Fibroblast of skin of left quadriceps (primary cell): ENCODE results near the gene TBL3.

Experiments
- DNase-seq, 2 experiments: peaks; one replicate each; pipeline ENCODE4 v3.0.0-alpha.2; 2013; ENCODE audit warnings: low read depth in 2 of 2

The TBL3 gene

GRCh38 chr16:1964506-1965395, 7.1 kb upstream of the TBL3 start, which contains the start of gene RPS2:
TSS of gene RPS2 (minus strand) at chr16:1964826. CDS start at chr16:1964625, 201 bp downstream.
- DNase-seq = peak; percentile 97

DNA sequence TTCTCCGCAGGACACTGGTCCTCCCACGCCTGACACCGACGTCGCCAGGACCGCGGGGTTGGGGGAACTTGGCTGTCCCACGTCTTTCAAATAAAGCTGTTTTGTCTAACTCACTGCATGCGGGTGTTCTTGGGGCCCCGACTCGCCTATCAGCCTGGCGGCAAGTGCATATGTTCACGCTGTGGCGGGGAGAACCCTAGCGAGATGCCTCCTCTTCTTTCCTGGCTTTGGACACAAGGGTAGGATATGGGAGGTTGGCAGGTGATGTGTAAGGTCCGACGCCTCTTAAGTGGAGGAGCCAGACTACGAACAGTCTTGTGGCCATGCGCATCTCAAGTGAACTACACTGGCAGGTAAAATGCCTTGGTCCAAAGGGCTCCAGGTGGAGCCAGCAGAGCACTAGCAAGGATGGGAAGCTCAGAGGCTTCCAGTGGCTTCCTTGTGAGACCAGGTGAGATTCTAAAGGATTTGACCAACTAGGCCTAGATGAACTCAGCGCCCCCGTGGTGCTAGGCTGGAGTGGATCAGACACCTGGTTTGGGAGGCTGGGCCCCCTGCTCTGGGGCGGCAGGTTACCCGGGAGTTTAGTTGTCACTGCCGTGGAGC, 6.4 kb upstream of the TBL3 start:
- DNase-seq = no peak

DNA sequence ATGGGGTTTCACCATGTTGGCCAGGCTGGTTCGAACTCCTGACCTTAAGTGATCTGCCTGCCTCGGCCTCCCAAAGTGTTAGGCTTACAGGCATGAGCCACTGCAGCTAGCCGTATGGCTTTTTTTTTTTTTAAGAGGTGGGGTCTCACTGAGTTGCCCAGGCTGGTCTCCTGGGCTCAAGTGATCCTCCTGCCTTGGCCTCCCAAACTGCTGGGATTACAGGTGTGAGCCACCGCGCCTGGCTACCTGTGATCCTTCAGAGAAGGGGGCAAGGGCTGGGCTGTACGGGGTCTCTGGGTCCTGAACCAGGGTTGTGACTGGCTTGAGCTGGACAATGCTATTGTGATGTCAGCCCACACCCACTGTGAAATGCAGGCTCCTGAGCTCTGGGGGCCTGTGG, 5.4 kb upstream of the TBL3 start, which contains the start of gene RNF151:
Gene RNF151, plus strand, starts transcription at position 397 of the 400 bp plus-strand sequence. CDS start 26 bp downstream, outside the sequence.
- DNase-seq = no peak

- DNase-seq = no peak
These were observed 3.5 kb upstream of the TBL3 start for GRCh38 chr16:1968146-1968953.

GRCh38 chr16:1972490-1972877, 631 bp downstream of the TBL3 start:
- no peak for DNase-seq

GRCh38 chr16:1973461-1974156, 1.8 kb downstream of the TBL3 start:
- no peak for DNase-seq

- DNase-seq = no peak
These were observed 2.6 kb downstream of the TBL3 start for GRCh38 chr16:1974157-1975070.

DNA sequence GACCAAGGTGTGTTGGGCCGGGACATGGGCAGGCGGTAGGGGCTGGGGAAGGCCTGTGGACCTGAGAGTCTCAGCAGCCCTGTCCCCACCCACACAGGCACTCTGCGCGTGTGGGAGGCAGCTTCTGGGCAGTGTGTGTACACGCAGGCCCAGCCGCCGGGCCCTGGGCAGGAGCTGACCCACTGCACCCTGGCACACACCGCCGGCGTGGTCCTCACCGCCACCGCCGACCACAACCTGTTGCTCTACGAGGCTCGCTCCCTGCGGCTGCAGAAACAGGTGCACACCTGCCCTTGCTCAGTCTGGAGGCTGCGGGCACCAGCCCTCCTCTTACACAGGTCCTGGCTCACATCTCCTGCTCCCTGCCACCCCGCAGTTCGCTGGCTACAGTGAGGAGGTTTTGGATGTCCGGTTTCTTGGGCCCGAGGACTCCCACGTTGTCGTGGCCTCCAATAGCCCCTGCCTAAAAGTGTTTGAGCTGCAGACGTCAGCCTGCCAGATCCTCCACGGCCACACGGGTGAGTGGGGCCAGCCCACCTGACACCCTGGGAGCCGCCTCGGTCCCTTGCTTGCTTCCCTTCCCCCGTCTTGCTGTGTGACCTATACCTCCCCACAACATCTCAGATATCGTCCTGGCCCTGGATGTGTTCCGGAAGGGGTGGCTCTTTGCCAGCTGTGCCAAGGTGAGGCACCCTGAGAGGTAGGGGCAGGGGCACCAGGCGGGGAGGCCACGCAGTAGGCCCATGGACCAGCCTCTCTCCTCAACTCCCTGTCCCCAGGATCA, 3.8 kb downstream of the TBL3 start:
- DNase-seq = no peak

DNA sequence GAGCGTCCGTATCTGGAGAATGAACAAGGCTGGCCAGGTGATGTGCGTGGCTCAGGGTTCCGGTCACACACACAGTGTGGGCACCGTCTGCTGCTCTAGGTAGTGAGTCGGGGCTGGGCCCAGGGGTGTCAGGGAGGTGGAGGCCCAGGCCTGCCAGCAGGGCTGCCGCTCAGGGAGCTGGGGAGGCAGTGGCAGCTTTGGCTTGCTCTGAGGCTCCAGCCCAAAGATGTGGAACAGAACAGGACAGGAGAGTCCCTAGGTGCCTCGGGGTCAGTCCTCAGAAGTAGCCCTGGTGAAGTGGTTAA, 4.3 kb downstream of the TBL3 start:
- no peak for DNase-seq

DNA sequence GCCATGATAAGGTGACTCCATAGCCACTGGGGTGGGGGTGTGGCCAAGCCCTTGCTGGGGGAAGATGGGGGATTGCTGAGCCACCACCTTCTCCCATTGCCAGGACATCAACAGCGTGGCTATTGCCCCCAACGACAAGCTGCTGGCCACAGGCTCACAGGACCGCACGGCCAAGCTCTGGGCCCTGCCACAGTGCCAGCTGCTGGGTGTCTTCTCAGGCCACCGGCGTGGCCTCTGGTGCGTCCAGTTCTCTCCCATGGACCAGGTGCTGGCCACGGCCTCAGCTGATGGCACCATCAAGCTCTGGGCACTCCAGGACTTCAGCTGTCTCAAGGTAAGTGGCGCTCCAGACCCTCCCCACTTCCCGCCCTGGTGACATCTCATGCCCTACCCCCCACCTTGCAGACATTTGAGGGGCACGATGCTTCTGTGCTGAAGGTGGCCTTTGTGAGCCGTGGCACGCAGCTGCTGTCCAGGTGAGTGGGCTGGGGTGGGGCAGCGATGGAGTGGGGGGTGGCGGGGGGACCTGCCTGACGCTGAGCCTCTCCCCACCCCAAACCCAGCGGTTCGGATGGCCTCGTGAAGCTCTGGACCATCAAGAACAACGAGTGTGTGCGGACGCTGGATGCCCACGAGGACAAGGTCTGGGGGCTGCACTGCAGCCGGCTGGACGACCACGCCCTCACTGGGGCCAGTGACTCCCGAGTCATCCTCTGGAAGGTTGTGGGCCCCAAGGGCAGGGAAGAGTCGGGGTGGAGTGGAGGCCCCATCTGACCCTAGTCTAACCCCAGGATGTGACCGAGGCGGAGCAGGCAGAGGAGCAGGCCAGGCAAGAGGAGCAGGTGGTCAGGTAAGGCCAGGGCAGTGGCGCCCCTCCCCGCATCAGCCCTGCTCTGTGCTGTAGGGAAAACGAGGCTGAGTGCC, 5.4 kb downstream of the TBL3 start:
- DNase-seq = no peak

GRCh38 chr16:1977875-1978268, 6.0 kb downstream of the TBL3 start:
- DNase-seq = no peak

- no peak for DNase-seq
These were observed 6.7 kb downstream of the TBL3 start for GRCh38 chr16:1978476-1979120.

DNA sequence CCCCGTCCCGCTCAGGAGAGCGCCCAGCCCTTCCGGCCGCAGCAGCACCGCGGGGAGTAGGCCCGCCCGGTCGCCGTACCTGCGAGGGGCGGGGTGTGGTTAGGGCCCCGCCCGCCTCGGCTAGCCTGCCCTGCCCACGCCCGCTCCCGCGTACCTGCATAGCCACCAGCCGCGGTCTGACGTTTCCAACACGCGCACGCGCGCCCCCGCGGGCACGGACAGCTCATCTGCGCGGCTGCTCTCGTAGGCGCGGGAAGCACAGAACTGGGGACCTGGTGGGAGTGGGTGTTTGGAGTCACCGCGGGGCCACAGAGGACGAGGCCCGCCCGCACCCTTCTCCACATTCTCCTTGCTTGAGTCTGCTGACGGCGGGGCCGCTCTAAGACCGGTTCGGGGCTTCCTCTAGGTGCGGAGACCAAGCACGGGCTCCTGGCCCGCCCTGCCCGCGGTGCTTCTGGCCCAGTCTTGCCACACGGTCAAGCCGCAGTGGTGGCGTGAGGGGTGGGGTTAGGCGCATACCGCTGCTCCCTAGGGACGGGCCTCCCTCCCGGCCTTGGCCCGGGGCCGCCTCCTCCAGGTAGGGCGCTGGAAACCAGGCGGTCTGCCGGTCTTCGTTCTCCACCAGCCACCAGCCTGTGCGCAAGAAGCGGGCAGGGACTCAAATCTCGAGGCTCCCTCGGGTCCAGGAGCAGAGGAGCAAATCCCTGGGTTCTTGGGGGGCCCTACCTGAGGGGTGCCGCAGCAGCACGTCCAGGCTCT, 7.6 kb downstream of the TBL3 start:
- no peak for DNase-seq

DNA sequence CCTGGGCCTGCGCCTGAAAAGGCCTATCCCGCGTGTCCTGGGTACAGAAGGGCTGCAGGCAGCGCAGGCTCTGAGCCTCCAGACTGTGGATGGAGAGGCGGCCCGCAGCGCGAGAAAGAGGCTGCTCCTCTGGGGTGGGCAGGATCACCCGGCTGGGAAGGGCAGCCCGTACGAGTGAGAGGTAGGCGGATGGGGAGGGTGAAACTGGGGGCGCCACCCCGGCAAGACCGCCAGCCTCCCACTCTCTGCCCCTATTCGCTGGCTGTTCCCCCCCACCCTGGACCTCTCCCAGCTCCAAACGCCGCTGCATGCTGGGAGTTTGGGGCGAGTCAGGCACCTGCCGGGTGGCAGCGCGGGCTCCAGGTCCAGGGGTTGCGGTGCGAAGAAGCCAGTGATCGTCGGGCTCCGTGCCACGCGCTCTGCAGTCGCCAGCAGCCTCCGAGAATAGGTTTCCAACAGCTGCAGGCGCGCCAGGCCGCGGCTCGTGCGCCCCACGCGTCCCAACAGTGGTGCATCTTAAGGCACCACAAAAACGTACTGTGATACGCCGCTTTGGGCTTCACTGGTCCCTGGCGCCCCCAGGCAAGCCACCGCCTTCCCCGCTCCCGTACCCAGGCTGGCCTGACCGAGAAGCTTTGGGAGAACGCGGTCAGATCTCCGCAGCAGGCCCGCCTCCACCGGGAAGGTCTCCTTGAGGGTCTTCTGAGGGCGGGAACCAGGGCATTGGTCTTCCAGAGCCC, 8.3 kb downstream of the TBL3 start:
- DNase-seq = no peak

GRCh38 chr16:1980770-1981087, 8.9 kb downstream of the TBL3 start:
- DNase-seq = no peak

DNA sequence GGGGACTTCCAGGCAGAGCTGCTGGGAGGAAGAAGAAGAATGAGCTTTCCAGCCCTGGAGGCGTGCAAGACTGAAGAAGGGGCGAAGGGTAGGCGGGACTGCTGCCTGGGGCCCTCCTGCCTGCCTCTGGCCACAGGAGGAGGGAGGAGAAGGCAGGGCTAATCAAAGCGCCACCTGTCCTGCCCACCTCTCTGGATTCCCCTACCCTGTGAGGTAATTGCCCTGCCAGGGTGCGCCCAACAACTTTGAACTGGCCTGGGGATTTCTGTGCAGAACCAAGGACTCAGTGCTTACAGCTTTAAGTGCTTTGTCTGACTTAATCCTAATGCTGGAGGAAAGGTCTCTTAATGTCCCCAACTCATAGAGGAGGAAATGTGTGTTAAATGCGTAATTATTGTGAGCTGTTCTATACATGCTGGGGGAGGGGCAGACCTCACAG, 9.6 kb downstream of the TBL3 start, which contains the start of gene NOXO1:
Gene NOXO1, minus strand, starts transcription at position 72 of the 439 bp plus-strand sequence. CDS start 290 bp downstream, outside the sequence.
- no peak for DNase-seq

GRCh38 chr16:1982013-1982433, 10.2 kb downstream of the TBL3 start:
- DNase-seq = no peak
